Measurements from ENCODE around the gene MGAT5B.

The MGAT5B gene

DNA sequence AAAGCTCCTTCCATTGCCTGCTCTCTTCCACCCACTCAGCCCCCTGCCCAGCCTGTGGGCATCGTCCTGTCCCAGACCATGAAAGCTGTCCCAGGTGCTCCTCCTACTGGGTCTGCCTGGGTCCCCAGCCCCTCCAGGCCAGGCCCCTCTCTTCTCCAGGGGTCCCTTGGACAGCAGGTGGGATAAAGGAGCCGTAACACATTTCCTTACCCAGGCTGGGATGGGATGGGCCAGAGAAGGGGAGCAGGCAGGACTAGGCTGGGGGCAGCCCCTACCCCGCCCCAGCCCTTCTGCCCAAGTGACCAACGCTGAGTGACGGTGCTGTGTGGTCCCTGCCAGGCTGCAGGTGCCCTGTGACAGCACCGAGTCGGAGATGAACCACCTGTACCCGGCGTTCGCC, 80.1 kb downstream of the MGAT5B start:
- DNase-seq (ENCODE audit: insufficient read length, low spot score) (no peak), FAIRE-seq (no peak)
- TF ChIP-seq PAX5 (IDR thresholded peaks at IDR 0.05; ENCODE audit: insufficient read depth, low read length, severe bottlenecking), result no peak
- no peak for TF ChIP-seq POLR2AphosphoS5 (IDR thresholded peaks at IDR 0.05; ENCODE audit: low read depth, low read length)
- no peak for TF ChIP-seq TAF1 (IDR thresholded peaks at IDR 0.05; ENCODE audit: low read depth, low read length)
- no peak for TF ChIP-seq SPI1 (IDR thresholded peaks at IDR 0.05; ENCODE audit: low read depth, low read length)
- TF ChIP-seq POLR2A (IDR thresholded peaks at IDR 0.05; ENCODE audit: low read depth, low read length), result no peak
- no peak for TF ChIP-seq POU2F2 (IDR thresholded peaks at IDR 0.05; ENCODE audit: low read depth, low read length)

DNA sequence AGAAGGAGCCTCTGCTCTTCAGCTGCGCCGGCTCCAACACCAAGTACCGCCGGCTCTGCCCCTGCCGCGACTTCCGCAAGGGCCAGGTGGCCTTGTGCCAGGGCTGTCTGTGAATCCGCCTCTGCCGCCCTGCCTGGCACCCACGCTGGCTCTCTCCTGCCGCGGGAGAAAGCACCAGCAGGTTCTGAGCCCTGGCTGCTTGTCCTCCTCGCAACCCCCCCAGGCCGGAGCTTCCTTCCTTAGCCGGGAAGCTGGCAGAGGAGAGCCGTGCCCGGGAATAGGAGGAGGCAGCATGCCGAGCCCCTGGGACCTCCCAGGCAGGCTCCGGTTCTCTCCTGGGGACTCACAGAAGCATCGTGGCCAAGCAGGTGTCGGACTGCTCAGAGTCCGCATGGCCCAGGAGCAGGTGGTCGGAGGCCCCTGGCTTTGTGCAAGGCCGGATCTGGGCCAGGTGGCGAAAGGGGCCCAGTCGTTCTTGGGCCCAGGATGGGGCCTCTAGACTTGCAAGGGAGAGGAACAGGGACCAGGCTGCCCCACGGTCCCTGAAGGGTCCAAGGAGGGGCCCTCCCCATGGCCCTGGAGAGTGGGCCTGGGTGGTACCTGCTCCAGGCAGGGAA, 80.6 kb downstream of the MGAT5B start:
- TF ChIP-seq PAX5 (IDR thresholded peaks at IDR 0.05; ENCODE audit: insufficient read depth, low read length, severe bottlenecking), result no peak
- TF ChIP-seq POLR2AphosphoS5 (IDR thresholded peaks at IDR 0.05; ENCODE audit: low read depth, low read length), result no peak
- TF ChIP-seq POU2F2 (IDR thresholded peaks at IDR 0.05; ENCODE audit: low read depth, low read length), result no peak
- TF ChIP-seq POLR2A (IDR thresholded peaks at IDR 0.05; ENCODE audit: low read depth, low read length), result no peak
- TF ChIP-seq SPI1 (IDR thresholded peaks at IDR 0.05; ENCODE audit: low read depth, low read length), result no peak
- no peak for TF ChIP-seq TAF1 (IDR thresholded peaks at IDR 0.05; ENCODE audit: low read depth, low read length)
- FAIRE-seq (no peak), DNase-seq (ENCODE audit: insufficient read length, low spot score) (no peak)

DNA sequence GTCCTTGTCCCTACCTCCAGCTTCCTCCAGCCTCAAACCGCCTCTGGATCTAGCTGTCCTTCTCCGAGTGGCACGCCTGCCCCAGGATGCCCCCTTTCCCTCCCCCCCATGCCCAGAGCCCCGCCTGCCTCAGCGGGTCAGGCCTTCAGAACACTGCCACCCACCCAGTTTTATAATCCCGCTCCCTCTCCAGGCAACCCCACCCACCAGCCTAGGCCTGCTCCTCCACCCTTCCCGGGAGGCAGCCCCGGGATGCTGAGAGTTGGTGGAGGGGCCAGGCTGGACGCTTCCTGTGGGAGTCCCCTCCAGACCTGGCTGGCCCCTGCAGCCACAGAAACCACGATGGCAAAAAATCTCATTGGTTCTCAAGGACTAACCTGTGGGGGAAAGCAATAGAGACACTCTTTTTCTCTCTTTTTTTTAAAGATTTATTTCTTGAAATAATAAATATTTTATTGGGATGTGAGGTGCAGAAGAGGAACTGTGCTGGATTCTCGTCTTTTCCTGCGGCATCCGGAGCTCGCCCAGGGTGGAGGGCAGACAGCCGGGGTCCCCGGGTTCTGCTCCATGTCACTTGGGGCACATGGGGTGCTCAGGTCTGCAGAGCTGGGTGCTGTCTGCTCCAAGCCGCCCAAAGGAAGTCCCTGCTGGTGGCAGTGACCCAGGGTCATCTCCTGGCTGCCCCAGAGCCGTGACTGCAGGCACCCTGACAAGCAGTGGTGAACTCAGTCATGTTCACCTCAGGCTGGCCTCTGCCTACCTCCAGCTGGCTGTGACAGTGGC, 81.9 kb downstream of the MGAT5B start:
- TF ChIP-seq TAF1 (IDR thresholded peaks at IDR 0.05; ENCODE audit: low read depth, low read length), result no peak
- no peak for TF ChIP-seq POLR2A (IDR thresholded peaks at IDR 0.05; ENCODE audit: low read depth, low read length)
- TF ChIP-seq POU2F2 (IDR thresholded peaks at IDR 0.05; ENCODE audit: low read depth, low read length), result no peak
- TF ChIP-seq PAX5 (IDR thresholded peaks at IDR 0.05; ENCODE audit: insufficient read depth, low read length, severe bottlenecking), result no peak
- no peak for TF ChIP-seq SPI1 (IDR thresholded peaks at IDR 0.05; ENCODE audit: low read depth, low read length)
- no peak for TF ChIP-seq POLR2AphosphoS5 (IDR thresholded peaks at IDR 0.05; ENCODE audit: low read depth, low read length)
- FAIRE-seq (no peak), DNase-seq (ENCODE audit: insufficient read length, low spot score) (no peak)

DNA sequence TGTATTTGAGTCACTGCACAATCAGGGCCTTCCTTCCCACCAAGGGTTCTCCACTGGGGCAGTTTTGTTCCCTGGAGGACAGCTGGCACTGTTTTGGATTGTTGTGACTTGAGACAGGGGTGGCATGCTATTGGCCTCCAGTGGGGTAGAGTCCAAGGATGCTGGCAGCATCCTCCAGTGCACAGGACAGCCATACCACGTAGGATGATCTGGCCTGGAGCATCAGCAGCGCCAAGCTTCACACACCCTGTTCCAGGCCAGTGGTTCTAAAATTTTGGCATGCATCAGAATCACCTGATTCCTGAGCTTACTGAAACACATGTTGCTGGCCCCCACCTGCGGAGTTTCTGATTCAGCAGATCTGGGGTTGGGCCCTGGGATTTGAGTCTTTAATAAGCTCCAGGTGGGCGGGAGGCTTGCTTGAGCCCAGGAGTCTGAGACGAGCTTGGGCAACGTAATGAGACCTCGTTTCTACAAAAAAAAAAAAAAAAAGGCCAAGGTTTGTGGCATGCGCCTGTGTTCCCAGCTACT, 83.2 kb downstream of the MGAT5B start:
- TF ChIP-seq POU2F2 (IDR thresholded peaks at IDR 0.05; ENCODE audit: low read depth, low read length), result no peak
- TF ChIP-seq POLR2A (IDR thresholded peaks at IDR 0.05; ENCODE audit: low read depth, low read length), result no peak
- no peak for TF ChIP-seq POLR2AphosphoS5 (IDR thresholded peaks at IDR 0.05; ENCODE audit: low read depth, low read length)
- no peak for TF ChIP-seq TAF1 (IDR thresholded peaks at IDR 0.05; ENCODE audit: low read depth, low read length)
- no peak for TF ChIP-seq PAX5 (IDR thresholded peaks at IDR 0.05; ENCODE audit: insufficient read depth, low read length, severe bottlenecking)
- FAIRE-seq (no peak), DNase-seq (ENCODE audit: insufficient read length, low spot score) (no peak)

DNA sequence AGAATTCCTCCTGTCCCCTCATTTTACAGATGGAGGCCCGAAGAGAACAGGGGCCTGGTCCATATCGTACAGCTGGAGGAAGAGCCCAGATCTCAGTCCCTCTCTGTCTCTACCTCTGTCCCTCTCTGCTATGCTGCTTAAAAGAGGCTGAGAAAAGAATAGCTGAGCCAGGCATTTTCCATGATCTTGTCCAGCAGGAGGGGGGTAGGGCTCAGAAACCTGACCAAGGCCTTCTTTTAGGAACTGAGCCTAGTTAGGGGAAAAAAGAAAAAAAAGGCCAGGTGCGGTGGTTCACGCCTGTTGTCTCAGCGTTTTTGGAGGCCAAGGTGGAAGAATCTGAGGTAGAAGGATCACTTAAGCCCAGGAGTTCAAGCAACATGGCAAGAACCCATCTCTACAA, 84.2 kb downstream of the MGAT5B start:
- TF ChIP-seq POU2F2 (IDR thresholded peaks at IDR 0.05; ENCODE audit: low read depth, low read length) (no peak), TAF1 (IDR thresholded peaks at IDR 0.05; ENCODE audit: low read depth, low read length) (no peak), POLR2AphosphoS5 (IDR thresholded peaks at IDR 0.05; ENCODE audit: low read depth, low read length) (no peak), SPI1 (IDR thresholded peaks at IDR 0.05; ENCODE audit: low read depth, low read length) (no peak), PAX5 (IDR thresholded peaks at IDR 0.05; ENCODE audit: insufficient read depth, low read length, severe bottlenecking) (no peak), POLR2A (IDR thresholded peaks at IDR 0.05; ENCODE audit: low read depth, low read length) (no peak)
- FAIRE-seq (no peak), DNase-seq (ENCODE audit: insufficient read length, low spot score) (no peak)

DNA sequence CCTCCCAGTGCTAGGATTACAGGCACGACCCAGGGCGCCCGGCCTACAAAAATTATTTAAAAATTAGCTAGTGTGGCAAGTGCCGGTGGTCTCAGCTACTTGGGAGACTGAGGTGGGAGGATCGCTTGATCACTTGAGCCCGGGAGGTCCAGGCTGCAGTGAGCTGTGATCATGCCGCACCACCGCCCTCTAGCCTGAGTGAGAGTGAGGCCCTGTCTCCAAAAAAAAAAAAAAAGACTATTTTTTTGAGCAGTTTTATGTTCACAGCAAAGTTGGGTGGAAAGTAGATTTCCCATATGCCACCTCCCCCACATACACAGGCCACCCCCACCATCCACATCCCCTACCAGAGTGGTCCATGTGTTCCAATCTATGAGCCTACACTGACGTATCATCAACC, 84.9 kb downstream of the MGAT5B start:
- TF ChIP-seq PAX5 (IDR thresholded peaks at IDR 0.05; ENCODE audit: insufficient read depth, low read length, severe bottlenecking) (no peak), POLR2AphosphoS5 (IDR thresholded peaks at IDR 0.05; ENCODE audit: low read depth, low read length) (no peak), TAF1 (IDR thresholded peaks at IDR 0.05; ENCODE audit: low read depth, low read length) (no peak)
- FAIRE-seq (no peak), DNase-seq (ENCODE audit: insufficient read length, low spot score) (no peak)

DNA sequence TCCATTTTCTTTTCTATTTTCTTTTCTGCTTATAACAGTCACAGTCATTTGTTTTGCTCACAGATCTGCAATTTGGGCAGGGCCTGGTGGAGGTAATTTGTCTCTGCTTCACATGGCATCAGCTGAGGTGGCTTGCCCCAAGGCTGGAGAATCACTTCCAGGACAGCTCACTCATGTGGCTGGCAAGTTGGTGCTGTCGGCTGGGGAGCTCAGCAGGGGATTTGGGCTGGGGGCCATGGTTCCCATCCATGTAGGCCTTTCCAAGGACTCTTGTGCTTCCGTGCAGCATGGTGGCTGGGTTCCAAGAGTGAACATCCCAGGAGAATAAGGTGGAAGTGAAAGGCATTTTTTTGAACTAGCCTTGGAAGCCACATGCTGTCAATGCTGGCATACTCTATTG, 85.7 kb downstream of the MGAT5B start:
- no peak for TF ChIP-seq SPI1 (IDR thresholded peaks at IDR 0.05; ENCODE audit: low read depth, low read length)
- TF ChIP-seq POLR2A (IDR thresholded peaks at IDR 0.05; ENCODE audit: low read depth, low read length), result no peak
- TF ChIP-seq POU2F2 (IDR thresholded peaks at IDR 0.05; ENCODE audit: low read depth, low read length), result no peak
- TF ChIP-seq TAF1 (IDR thresholded peaks at IDR 0.05; ENCODE audit: low read depth, low read length), result no peak
- TF ChIP-seq POLR2AphosphoS5 (IDR thresholded peaks at IDR 0.05; ENCODE audit: low read depth, low read length), result no peak
- no peak for TF ChIP-seq PAX5 (IDR thresholded peaks at IDR 0.05; ENCODE audit: insufficient read depth, low read length, severe bottlenecking)
- FAIRE-seq (no peak), DNase-seq (ENCODE audit: insufficient read length, low spot score) (no peak)

DNA sequence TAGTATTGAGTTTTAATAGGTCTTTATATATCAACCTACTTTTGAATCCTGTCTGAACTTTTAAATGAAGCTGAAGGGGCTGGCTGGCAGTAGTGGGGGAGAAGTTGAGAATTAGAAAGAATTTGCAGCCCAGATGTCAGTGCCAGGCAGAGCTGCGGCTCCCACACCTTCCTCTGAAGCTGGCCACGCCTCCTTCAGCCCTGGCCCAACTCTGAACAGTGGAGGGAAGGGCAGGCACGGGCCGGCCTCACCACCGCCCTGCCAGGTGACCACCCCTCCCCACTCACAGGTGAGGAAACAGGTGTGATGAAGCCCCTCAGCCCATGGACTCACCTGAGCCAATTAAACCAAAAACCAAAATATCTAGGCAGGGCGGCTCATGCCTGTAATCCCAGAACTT, 87.0 kb downstream of the MGAT5B start:
- TF ChIP-seq PAX5 (IDR thresholded peaks at IDR 0.05; ENCODE audit: insufficient read depth, low read length, severe bottlenecking) (no peak), POU2F2 (IDR thresholded peaks at IDR 0.05; ENCODE audit: low read depth, low read length) (no peak), SPI1 (IDR thresholded peaks at IDR 0.05; ENCODE audit: low read depth, low read length) (no peak), POLR2AphosphoS5 (IDR thresholded peaks at IDR 0.05; ENCODE audit: low read depth, low read length) (no peak), TAF1 (IDR thresholded peaks at IDR 0.05; ENCODE audit: low read depth, low read length) (no peak), POLR2A (IDR thresholded peaks at IDR 0.05; ENCODE audit: low read depth, low read length) (no peak)
- FAIRE-seq (no peak), DNase-seq (ENCODE audit: insufficient read length, low spot score) (no peak)

DNA sequence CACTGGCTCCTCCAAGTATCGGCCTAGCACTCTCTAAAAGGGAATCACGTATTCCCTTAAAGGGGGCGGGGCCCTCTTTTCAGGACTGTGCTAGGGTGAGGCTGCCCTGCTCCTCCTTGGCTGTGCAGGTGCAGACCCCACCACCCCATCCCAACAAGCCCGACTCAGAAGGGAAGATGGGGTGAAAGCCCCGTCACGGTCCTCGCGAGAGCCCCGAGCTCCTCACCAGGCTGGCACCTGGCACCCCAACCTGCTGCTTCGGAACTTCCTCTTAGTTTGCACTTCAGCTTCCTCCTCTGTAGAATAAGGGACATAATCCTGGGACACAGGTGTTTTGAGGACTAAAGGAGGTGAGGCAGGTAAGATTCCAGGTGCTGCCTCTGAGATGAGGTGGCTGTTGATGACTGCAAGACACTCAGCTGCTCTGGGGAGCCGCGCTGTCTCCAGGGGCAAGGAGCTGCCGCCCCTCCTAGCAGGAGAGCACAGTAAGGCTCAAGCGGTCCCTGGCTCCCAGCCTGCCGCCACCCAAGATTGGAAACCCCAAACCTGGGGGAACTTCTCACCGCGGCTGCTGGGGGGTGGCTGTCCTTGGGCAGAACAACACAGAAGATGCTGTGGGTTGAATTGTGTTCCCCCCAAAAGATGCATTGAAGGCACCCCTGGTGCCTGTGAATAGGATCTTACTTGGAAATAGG, 88.8 kb downstream of the MGAT5B start:
- TF ChIP-seq PAX5 (IDR thresholded peaks at IDR 0.05; ENCODE audit: insufficient read depth, low read length, severe bottlenecking) (no peak), TAF1 (IDR thresholded peaks at IDR 0.05; ENCODE audit: low read depth, low read length) (no peak), SPI1 (IDR thresholded peaks at IDR 0.05; ENCODE audit: low read depth, low read length) (no peak), POLR2A (IDR thresholded peaks at IDR 0.05; ENCODE audit: low read depth, low read length) (no peak), POLR2AphosphoS5 (IDR thresholded peaks at IDR 0.05; ENCODE audit: low read depth, low read length) (no peak), POU2F2 (IDR thresholded peaks at IDR 0.05; ENCODE audit: low read depth, low read length) (no peak)
- FAIRE-seq, result no peak
- no peak for DNase-seq (ENCODE audit: insufficient read length, low spot score)

Data from GM12891 (cell line).